ACHN (cell line): Measurements from ENCODE around the gene MAML2.
"Not testable (repeated sequence)": the region's sequence is repeated elsewhere in the genome, so short reads cannot be mapped to it uniquely, and the experiment has no call there.

ENCODE experiments used
- DNase-seq: peaks from one replicate; pipeline ENCODE4 v3.0.0-alpha.2; 2015
- in situ Hi-C: cut with HindIII; loops from 2 replicates; pipeline ENCODE4 v1.10.0; 2017; ENCODE audit warnings: low sequenced_read_pairs, low pct_ligation_motif_present, low pct_unique_long_range_greater_than_20kb

MAML2 gene

DNA sequence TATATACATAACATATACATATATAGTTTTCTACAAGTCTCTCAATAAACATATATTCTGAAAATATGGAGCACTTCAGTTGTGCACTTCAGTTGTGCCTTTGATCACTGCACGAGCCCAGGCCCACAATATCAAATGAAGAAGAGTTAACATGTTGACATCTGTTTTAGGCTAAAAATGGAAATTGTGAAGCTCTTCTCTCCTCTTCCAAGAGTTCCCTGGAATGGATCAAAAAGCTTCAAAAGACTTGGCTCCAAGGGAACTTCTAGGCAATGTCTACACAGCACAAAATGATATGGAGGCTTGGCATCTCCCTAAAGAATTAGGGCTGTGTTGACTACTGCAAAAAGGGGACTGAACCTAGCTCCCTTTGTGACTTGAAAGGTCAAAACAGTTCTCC lies 36.9 kb downstream of the MAML2 start:
- no peak for DNase-seq
- in situ Hi-C loops, result no loop called here

DNA sequence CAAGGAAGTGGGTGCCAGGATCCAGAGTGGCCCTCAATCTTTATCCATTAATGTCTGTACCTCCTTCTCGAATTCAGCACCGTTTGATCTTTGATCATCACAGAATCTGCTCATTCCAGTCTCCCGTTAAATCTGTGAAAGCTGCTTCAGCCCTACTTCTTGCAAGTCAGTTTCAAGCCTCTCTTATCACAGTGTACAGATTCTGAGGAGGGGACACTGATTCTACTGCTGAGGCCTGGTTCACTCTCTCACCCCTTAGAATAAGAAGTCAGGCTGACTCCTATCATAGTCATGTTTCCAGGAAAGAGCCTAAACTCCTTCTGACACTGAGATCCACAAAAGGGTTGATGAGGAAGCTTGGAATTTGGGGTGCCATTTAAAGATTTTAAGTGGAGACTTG lies 39.0 kb downstream of the MAML2 start:
- in situ Hi-C loops, result no loop called here
- no peak for DNase-seq

DNA sequence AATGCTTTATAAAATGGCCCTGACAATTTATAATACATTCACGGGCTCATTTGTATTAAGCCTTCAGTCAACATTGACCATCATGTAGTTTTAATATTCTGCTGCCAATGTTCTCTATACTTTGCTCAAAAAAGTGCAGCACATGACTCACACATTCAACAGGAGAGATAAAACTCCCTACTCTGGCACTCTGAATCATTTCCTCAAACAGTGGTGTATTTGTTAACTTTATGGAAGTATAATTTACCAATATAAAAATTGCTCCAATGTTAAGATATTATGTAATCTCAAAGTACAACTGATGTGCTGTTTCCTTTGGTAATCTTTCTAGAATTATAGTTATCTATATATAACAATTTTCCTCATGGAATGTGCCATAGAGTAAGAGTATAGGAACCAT lies 39.9 kb downstream of the MAML2 start:
- in situ Hi-C loops, result no loop called here
- peak; percentile 54 for DNase-seq

DNA sequence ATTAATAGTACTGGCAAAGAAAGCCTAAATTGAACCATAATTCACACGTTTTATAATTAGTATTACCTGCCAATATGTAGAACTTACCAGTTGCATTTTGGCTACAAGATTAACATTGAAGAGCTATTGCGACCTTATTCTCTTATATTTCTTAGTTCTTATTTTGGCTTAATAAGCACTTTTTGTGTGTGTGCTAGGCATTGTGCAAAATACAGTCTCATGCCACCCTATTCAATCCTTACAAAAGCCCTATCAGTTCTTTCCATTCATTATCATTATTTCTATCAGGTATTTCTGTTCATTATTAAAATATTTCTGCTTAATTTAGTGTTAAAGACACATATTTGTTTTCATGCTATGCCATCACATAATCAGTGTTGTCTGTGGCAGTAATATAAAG lies 41.2 kb downstream of the MAML2 start:
- no peak for DNase-seq
- in situ Hi-C loops, result no loop called here

DNA sequence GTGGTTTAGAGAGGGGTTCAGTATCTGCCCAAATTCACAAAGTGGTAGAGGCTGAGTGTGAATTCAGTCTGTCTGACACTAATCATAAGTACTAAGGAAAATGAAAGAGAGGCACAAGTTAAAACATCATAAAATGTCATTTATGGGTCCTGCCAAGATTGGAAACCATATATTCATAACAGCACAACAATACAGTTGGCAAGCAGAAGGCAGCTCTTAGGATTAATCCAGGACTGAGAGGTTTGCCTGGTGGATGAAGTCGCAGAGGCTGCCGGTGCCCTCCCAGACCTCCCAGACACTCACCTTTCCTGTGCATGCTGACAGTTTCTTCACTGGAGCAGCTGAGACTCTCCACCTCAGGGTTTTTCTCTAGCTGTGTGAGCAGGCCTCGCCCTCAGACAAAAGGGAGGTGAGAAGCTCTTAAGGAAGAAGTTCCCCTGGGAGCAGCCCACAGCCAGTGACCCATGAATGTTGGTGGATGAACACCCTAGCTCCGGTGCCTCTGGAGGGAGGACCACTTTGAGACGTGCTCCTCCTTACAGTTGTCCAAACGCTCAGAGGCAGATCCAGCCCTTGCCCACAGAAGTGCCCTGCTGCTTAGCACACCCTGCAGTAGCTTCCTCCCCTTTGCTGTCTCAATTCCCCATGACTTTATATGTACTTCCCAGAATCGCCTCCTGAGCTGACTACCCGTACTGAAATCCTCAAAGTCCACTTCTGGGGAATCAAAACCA lies 43.7 kb downstream of the MAML2 start:
- in situ Hi-C loops, result no loop called here
- no peak for DNase-seq

DNA sequence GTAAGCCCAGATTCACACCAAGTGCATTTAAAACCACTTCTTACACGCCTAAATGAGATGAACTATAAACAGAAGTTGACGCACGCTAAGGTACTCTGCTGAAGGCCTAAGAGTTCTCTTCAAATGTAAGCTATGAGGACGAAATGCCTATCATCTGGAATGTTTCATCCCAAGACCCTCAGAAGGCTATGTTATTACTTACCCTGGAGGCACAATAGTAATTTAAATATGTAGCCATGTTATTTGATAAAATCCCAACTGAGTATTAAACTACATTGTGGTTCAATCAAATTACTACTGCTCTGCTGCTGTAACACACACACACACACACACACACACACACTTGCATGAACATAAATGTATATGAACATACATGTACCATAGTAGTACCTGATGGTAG lies 47.6 kb downstream of the MAML2 start:
- in situ Hi-C loops, result no loop called here
- no peak for DNase-seq

DNA sequence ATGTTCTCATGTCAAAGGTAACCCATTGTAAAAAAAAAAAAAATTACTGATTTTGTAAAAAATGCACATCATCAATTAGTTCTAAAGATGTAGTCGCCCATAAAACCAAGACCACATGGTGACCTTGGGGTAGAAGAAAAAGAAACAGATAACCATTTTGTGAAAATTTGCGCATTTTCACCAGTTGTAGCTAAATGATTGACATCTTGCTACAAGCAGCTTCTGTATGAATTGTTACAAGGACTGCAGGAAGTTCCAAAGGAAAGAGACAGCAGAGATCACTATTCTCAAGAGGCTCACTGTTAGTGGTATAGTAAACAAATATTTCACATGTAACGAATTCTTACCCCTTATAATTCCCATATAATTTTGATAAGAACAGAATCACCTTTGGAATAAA lies 48.7 kb downstream of the MAML2 start:
- in situ Hi-C loops, result no loop called here
- DNase-seq, result no peak

DNA sequence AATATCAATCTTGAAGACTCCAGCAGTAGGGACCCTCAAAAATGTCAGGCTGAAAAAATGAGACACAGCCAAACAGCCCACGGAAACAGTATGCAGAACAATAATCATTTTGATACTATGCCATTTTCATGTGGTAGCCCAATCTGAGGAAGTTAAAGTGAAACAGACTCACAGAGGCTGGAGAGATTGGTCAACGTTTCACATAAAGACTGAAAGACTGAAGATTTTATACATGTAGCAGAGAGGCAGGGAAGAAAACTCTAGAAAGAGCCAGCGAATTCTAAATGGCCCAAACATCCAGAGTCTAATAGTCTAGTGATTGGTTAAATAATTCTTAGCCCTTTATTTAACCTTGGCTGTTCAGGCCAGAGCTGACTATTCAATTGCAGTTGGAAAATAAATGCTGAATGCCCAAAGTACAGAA lies 49.4 kb downstream of the MAML2 start:
- in situ Hi-C loops, result no loop called here
- DNase-seq, result no peak

DNA sequence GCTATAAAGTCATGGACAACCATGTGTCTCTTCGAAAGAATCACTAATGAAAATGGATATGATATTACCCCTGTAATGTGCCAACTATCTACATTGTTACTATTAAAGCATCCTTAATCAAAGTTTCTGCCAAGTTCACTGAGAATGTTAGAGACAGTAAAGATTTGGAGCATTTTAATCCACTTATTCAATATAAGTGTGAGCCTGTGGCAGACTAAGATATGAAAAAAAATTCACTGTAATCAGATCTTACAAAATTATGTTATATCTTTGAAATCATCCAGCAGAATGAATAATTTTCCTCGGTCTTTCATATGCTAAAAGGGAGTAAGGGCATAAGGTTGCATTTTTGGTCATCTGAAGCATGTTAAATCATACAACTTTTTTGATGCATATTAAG lies 49.9 kb downstream of the MAML2 start:
- in situ Hi-C loops, result no loop called here
- no peak for DNase-seq

DNA sequence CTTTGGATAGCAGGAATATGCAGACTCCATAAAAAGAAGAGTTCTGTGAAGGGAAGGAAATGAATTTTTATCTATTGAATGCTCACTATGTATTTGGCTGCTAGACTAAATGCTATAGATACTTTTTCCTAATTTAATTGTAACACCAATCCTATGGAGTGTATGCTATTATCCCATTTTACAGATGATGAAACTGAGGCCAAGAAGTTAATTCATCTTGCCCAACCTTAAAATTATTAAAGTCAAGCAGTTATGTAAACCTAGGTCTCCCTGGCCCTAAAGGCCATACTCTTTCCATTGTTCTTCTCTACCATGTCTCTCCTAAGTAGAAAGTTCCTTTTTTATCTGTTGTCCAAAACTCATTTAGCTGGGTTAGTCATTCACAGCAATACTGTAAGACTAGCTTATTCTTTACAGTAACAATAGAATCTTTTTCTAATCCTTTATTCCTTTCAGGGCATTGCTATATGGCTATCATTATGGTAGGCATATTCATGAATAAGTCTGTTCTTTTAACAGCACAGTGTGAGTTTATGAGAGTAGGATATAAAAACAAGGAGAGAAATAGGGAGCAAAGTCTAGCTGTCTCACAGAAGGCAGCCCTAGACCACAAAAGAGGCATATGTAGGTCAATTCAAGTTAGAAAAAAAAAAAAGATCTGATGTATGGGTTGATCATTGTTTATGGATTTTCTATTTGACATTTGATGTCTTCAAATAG lies 50.5 kb downstream of the MAML2 start:
- no peak for DNase-seq
- in situ Hi-C loops, result no loop called here

DNA sequence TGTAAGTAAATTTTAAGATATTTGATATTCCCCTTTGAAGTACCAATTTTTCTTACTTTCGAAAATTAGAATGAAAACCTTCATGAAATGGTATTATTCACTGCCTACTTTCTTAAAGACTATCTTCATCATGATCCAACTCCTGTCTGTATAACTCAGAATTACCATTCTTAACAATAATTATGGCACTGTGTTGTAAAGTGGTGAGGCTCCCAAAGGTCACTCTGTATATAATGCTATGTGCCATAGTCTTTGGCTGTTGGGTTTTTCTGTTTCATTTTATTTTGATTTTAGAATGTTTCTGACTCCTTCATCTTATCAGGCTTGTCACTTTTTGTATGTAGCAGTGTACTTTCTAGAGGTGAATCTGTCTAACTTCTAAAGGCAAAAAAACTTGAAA lies 52.4 kb downstream of the MAML2 start:
- no peak for DNase-seq
- in situ Hi-C loops, result no loop called here

DNA sequence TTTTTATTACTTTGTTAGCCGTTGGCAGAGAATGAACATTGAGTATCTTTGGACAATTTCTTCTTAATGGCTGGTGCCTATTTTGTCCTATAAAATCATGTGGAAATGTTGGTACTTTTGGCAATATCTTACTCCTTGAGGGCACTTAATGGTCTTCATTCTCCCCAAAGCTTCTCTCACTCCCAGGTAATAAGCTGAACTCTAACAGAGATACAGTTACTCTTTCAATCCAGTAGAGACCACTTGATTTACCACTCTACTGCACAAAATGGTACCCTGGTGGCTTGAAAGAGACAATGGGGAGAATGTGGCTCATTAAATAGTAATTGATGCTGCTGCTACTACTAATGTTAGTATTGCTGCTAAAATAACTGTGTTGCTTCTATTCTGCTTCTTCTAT lies 53.0 kb downstream of the MAML2 start:
- DNase-seq, result no peak
- in situ Hi-C loops, result no loop called here

DNA sequence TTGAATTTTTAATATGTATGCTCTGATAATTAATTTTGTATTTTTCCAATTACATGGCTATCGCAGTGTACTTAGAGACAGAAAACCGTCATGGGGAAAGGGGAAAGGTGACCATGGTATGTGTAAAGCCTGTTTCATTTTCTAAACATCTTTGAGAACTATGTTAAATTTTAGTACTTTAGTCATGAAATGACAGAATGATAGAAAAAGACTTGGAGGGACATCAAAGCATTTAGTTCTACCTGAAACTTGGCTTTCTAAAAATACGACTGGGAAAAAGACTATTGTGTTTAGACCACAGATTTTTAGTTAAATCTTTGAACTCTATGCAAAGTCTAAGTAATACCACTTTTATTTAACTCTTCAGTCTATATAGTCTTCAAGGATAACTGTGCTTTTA lies 54.1 kb downstream of the MAML2 start:
- no peak for DNase-seq

DNA sequence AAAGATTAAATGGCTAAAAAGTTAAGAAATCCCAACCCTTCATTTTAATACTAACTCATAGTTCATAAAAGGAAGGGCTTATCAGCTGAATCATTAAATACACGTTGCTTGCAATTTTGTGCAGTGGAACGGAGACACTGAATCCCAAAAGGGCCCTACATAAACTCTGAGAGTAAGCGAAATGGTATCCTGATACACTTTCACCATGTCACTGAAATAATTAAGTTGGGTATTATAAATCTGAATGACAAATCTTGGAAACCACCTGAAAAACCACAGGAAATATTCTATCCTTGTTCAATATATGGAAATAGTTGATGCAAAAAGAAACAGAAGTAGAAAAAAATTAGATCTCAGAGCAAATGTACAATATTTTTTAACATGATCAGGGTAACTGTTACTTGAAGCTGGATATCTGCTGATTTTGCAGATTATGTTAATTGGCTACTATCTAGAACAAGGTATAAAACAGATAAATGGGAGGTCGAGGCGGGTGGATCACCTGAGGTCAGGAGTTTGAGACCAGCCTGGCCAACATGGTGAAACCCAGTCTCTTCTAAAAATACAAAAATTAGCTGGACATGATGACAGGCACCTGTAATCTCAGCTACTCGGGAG lies 55.1 kb downstream of the MAML2 start:
- DNase-seq, result no peak
- in situ Hi-C loops, result no loop called here

More for the DNA sequence above, 54.1 kb downstream of the MAML2 start:
- in situ Hi-C loops, result no loop called here

DNA sequence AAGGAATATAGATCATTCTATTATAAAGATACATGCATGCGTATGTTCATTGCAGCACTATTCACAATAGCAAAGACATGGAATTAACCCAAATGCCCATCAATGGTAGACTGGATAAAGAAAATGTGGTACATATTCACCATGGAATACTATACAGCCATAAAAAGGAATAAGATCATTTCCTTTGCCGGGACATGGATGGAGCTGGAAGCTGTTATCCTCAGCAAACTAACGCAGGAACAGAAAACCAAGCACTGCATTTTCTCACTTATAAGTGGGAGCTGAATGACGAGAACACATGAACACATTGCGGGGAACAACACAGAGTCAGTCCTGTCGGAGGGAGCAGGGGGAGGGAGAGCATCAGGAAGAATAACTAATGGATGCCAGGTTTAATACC lies 57.0 kb downstream of the MAML2 start:
- in situ Hi-C loops, DNase-seq: not testable (repeated sequence)

DNA sequence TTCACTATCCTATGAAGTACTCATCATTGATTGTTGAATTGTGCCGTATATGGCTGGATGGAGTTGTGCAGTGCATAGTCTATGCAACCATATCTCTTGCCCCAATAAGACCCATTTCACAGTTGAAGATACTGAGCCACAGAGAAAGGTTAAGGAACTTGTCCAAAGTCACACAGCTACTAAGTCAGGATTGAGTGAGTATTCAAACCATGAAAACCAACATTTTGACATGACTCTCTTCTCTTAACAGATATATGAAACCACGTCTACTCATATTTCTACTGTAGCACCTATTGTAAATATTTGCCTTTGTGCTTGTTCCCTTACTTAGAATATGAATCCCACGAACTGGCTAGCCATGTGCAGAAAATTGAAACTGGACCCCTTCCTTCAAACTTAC lies 58.1 kb downstream of the MAML2 start:
- in situ Hi-C loops, result no loop called here
- DNase-seq, result no peak

DNA sequence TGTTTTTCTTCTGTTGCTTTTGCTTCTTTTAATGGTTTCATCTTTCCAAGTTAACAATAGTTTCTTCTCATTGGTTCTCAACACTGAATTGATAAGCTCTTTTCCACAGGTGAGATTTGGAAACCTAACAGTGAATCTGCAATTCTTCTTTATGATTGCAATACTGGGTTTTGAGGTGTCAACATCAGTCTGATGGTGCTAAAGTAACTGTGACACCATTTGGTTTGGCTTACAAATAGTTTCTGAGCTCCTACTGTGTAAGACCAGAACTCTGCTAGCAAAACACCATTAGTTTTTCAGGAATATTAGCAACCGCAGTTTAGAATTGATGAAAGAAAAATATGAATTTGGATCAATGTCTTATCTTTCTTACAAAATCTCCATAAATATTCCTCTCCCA lies 58.6 kb downstream of the MAML2 start:
- in situ Hi-C loops, result no loop called here
- no peak for DNase-seq

DNA sequence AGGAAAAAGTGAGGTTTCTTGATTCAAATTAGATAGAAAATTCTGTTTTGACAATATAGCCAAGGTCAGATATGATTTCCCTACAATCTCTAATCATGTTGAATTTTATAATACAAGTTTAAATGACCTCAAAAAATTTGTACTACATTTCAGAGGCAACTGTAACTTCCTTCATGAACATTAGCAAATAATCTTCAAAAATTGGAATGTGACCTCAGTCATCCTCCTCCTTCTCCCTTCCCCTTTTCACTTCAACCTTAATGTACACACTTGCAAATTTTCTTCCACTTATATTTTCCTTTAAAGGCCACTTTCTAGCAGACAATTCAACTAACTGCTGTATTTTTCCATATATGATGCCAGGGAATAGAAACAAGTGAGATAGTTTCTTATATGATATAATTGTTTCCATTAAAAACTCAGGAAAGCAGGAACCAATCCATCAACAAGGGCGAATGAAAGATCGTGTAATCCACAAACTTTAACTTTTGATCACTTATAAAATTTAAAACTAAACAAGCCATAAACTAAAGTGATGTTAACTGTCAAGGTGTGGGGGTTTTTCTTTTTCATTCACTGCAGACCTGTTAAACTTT lies 60.3 kb downstream of the MAML2 start:
- no peak for DNase-seq
- in situ Hi-C loops, result no loop called here

DNA sequence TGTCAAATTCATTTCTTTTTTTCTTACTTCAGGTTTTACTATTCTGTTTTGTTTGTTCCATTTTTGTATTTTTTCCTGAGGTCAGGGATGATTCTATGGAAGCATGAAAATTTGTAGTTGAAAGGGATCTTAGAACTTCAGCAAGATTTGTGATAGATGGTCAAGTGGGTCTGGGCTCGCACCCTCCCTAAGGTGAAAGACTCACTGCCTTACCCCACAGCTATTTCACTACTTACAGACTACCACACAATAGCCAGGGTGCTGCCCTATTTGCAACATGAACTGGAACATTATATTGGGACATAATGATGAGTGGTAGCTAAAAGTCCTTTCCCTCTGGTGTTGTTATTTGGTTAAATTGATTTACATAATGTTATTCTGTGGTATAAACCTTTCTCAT lies 62.6 kb downstream of the MAML2 start:
- DNase-seq, result no peak
- in situ Hi-C loops, result no loop called here

DNA sequence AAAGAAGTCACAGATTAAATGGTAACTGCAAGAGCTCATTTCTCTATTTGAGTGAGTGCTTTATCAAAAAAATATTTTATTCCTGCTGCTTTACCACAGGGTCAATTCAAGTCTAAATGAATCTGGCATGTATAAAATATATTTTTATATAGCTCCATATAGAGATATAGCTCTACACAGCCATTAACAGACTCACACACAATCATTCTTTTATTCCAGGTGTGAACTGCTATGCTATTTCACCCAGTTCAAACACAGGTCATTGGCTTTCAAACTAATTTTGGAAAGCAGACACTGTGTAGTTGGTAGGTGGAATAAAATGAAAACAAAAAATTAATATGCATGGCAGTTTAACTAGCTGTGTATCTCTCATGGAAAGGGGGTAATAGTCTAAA lies 63.1 kb downstream of the MAML2 start:
- no peak for DNase-seq
- in situ Hi-C loops, result no loop called here
